Measurements from ENCODE around the gene UBTD2.

DNA sequence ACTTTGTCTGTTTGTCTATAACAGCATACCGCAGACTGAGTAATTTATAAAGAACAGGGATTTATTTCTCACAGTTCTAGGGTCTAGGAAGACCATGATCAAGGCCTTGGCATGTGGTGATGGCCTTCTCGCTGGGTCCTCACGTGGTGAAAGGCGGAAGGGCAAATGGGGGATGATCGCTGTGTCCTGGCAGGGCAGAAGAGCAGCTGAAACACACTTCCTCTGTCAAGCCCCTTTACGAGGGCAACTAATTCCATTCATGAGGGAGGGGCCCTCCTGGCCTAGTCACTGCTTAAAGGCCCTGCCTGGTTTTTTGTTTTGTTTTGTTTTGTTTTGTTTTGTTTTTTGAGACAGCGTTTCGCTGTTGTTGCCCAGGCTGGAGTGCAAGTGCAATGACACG, 41.9 kb upstream of the UBTD2 start:
- TF ChIP-seq CSRNP3 (CRISPR knock-in tag; IDR thresholded peaks at IDR 0.05) (no peak), ZFP30 (CRISPR knock-in tag; IDR thresholded peaks at IDR 0.05) (no peak), ESRRG (CRISPR knock-in tag; IDR thresholded peaks at IDR 0.05) (no peak), RARB (CRISPR knock-in tag; IDR thresholded peaks at IDR 0.05) (no peak), ZFP3 (CRISPR knock-in tag; IDR thresholded peaks at IDR 0.05) (no peak), ARNTL (CRISPR knock-in tag; IDR thresholded peaks at IDR 0.05; ENCODE audit: borderline replicate concordance, low read depth) (no peak), ZNF565 (CRISPR knock-in tag; conservative IDR thresholded peaks at IDR 0.05; ENCODE audit: low read depth) (no peak), ZC3H10 (CRISPR knock-in tag; IDR thresholded peaks at IDR 0.05) (no peak), POU6F1 (CRISPR knock-in tag; IDR thresholded peaks at IDR 0.05; ENCODE audit: borderline replicate concordance, low read depth) (no peak), GLIS3 (CRISPR knock-in tag; IDR thresholded peaks at IDR 0.05) (no peak), TSHZ2 (CRISPR knock-in tag; IDR thresholded peaks at IDR 0.05) (no peak)
- TF ChIP-seq, protein P1, sequence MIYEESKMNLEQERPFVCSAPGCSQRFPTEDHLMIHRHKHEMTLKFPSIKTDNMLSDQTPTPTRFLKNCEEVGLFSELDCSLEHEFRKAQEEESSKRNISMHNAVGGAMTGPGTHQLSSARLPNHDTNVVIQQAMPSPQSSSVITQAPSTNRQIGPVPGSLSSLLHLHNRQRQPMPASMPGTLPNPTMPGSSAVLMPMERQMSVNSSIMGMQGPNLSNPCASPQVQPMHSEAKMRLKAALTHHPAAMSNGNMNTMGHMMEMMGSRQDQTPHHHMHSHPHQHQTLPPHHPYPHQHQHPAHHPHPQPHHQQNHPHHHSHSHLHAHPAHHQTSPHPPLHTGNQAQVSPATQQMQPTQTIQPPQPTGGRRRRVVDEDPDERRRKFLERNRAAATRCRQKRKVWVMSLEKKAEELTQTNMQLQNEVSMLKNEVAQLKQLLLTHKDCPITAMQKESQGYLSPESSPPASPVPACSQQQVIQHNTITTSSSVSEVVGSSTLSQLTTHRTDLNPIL (CRISPR knock-in tag; IDR thresholded peaks at IDR 0.05; ENCODE audit: low read depth) = no peak
- TF ChIP-seq, protein P2, sequence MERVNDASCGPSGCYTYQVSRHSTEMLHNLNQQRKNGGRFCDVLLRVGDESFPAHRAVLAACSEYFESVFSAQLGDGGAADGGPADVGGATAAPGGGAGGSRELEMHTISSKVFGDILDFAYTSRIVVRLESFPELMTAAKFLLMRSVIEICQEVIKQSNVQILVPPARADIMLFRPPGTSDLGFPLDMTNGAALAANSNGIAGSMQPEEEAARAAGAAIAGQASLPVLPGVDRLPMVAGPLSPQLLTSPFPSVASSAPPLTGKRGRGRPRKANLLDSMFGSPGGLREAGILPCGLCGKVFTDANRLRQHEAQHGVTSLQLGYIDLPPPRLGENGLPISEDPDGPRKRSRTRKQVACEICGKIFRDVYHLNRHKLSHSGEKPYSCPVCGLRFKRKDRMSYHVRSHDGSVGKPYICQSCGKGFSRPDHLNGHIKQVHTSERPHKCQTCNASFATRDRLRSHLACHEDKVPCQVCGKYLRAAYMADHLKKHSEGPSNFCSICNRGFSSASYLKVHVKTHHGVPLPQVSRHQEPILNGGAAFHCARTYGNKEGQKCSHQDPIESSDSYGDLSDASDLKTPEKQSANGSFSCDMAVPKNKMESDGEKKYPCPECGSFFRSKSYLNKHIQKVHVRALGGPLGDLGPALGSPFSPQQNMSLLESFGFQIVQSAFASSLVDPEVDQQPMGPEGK (CRISPR knock-in tag; IDR thresholded peaks at IDR 0.05; ENCODE audit: borderline replicate concordance) = no peak
